Endothelial cell of umbilical vein (primary cell): Measurements from ENCODE around the gene KHDC3L. TPM values are rescaled to one million over a fixed set of nuclear protein-coding genes. Genes with fewer than 3 reads are reported as not detected.

Experiments used
- BruUV-seq: library from RNA; stranded (reverse); fragments of 400-500 nt; replicated peaks from 2 replicates; lab custom pipeline; 2021; lab: Mats Ljungman, UMichigan
- CTCF ChIA-PET: fragments of 300-600, 350-600 bp; sonication (Branson Sonifier 250); formaldehyde crosslinking; loops from one replicate; lab custom pipeline; 2021; ENCODE audit warnings: antibody characterized with exemption, inconsistent platforms; lab: Charles Lee
- POLR2A ChIA-PET: fragments of 300-600, 350-600 bp; sonication (Branson Sonifier 250); formaldehyde crosslinking; loops from one replicate; lab custom pipeline; 2021; ENCODE audit warnings: antibody characterized with exemption, inconsistent platforms; lab: Charles Lee
- DNase-seq: peaks from one replicate; pipeline ENCODE4 v3.0.0-alpha.2; 2011; ENCODE audit warnings: low read depth, low spot score
- FAIRE-seq: peaks from 2 replicates; lab custom pipeline; 2011; peaks lifted over from hg19 to GRCh38; lab: Jason Lieb, UNC
- H2AFZ ChIP-seq: 2 replicates; pipeline ENCODE4 v1.6.0; 2012; ENCODE audit warnings: low read depth, low read length, control low read depth, inconsistent platforms
- H3K27ac ChIP-seq: 2 replicates; pipeline ENCODE4 v1.5.1; 2011; ENCODE audit warnings: low read depth, mild to moderate bottlenecking, control low read depth, low read length, moderate library complexity; ENCODE audit not compliant: insufficient read depth
- H3K27me3 ChIP-seq, 2 experiments: 2 replicates each; pipeline versions ENCODE4 v1.6.0 to v1.6.1; 2011; ENCODE audit warnings: low read length in 2 of 2, mixed read lengths in 1 of 2; ENCODE audit not compliant: control insufficient read depth in 2 of 2, insufficient read depth in 2 of 2
- H3K36me3 ChIP-seq, 2 experiments: 2 replicates in 1 of 2; 3 replicates in 1 of 2; pipeline ENCODE4 v1.5.1; 2011; ENCODE audit warnings: low read length in 2 of 2, mild to moderate bottlenecking in 1 of 2, moderate library complexity in 1 of 2; ENCODE audit not compliant: control insufficient read depth in 2 of 2, insufficient read depth in 2 of 2; ENCODE audit errors: extremely low read depth in 1 of 2
- H3K4me1 ChIP-seq: 3 replicates; pipeline ENCODE4 v1.5.1; 2011; ENCODE audit warnings: mild to moderate bottlenecking, low read length; ENCODE audit not compliant: control insufficient read depth, insufficient read depth; ENCODE audit errors: extremely low read depth
- H3K4me2 ChIP-seq: 2 replicates; pipeline ENCODE4 v1.6.1; 2011; ENCODE audit warnings: low read length, control low read depth, mixed read lengths; ENCODE audit not compliant: insufficient read depth
- H3K4me3 ChIP-seq, 3 experiments: fragments of 200-600 bp in 1 of 3; sonication (generic), shearing (Covaris generic) in 1 of 3; replicated peaks in 1 of 3; 2 replicates each; pipeline ENCODE4 v1.5.1; 2011 to 2016; ENCODE audit warnings: control low read depth in 3 of 3, low read length in 3 of 3, mild to moderate bottlenecking in 2 of 3, inconsistent platforms in 1 of 3, low read depth in 1 of 3, moderate library complexity in 1 of 3; ENCODE audit not compliant: insufficient read depth in 1 of 3
- H3K79me2 ChIP-seq: 2 replicates; pipeline ENCODE4 v1.6.0; 2012; ENCODE audit warnings: low read length, inconsistent platforms; ENCODE audit not compliant: control insufficient read depth, insufficient read depth
- H3K9ac ChIP-seq: replicated peaks from 2 replicates; pipeline ENCODE3; 2011; ENCODE audit warnings: low read length, control low read depth; ENCODE audit not compliant: insufficient read depth; ENCODE audit errors: extremely low read depth
- H3K9me1 ChIP-seq: replicated peaks from 3 replicates; pipeline ENCODE4 v1.6.0; 2011; ENCODE audit warnings: mild to moderate bottlenecking, low read length; ENCODE audit not compliant: control insufficient read depth, insufficient read depth; ENCODE audit errors: extremely low read depth
- H3K9me3 ChIP-seq: replicated peaks from 2 replicates; pipeline ENCODE4 v1.5.1; 2012; ENCODE audit warnings: low read length, inconsistent platforms; ENCODE audit not compliant: control insufficient read depth, insufficient read depth
- H4K20me1 ChIP-seq: replicated peaks from 2 replicates; pipeline ENCODE3; 2011; ENCODE audit warnings: mild to moderate bottlenecking, low read length; ENCODE audit not compliant: control insufficient read depth, insufficient read depth; ENCODE audit errors: extremely low read depth
- EZH2 ChIP-seq: IDR thresholded peaks from 2 replicates; pipeline ENCODE4 v1.6.1; 2012; ENCODE audit warnings: borderline replicate concordance, low read depth, mild to moderate bottlenecking, moderate library complexity, low read length, inconsistent platforms; ENCODE audit not compliant: severe bottlenecking
- FOS ChIP-seq: IDR thresholded peaks from 2 replicates; pipeline ENCODE4 v1.6.1; 2011; ENCODE audit warnings: mild to moderate bottlenecking, low read length, moderate library complexity, borderline replicate concordance; ENCODE audit not compliant: insufficient read depth
- GATA2 ChIP-seq: IDR thresholded peaks from 2 replicates; pipeline ENCODE4 v1.7.0; 2011; ENCODE audit warnings: low read depth, mild to moderate bottlenecking, moderate library complexity, mixed read lengths, low read length; ENCODE audit not compliant: insufficient read length, insufficient read depth
- JUN ChIP-seq: IDR thresholded peaks from 2 replicates; pipeline ENCODE4 v1.6.1; 2011; ENCODE audit warnings: borderline replicate concordance, low read depth; ENCODE audit not compliant: insufficient read length, insufficient read depth
- MYC ChIP-seq: IDR thresholded peaks from one replicate; pipeline ENCODE4 v1.6.1; 2011; ENCODE audit warnings: mild to moderate bottlenecking, low read depth, low read length
- POLR2A ChIP-seq: IDR thresholded peaks from 2 replicates; pipeline ENCODE4 v1.6.1; 2012; ENCODE audit warnings: low read depth, mild to moderate bottlenecking, control low read depth, low read length
- POLR2AphosphoS5 ChIP-seq: IDR thresholded peaks from 2 replicates; pipeline ENCODE4 v1.6.1; 2012; ENCODE audit warnings: low read depth, mild to moderate bottlenecking, control low read depth, low read length, moderate library complexity; ENCODE audit not compliant: insufficient read depth
- dilution Hi-C: fragments of 300-500 bp; cut with MboI; formaldehyde crosslinking; loops from one replicate; pipeline ENCODE4 v1.15.0; 2019; ENCODE audit warnings: low sequenced_read_pairs; ENCODE audit not compliant: extremely low pct_ligation_motif_present
- intact Hi-C: fragments of 100-400 bp; cut with micrococcal nuclease; formaldehyde crosslinking; loops from one replicate; pipeline ENCODE4 v1.10.0; 2022
- polyA plus RNA-seq, 4 experiments: library from polyadenylated mRNA; depleted of rRNA in 3 of 4; stranded (reverse) in 3 of 4; unstranded in 1 of 4; fragments of >200 nt; gene quantifications; 2 replicates each; pipeline versions ENCODE4 v1.2.1 to v1.2.3, GENCODE V29; 2011 to 2012; ENCODE audit warnings: missing spikeins in 1 of 4
- total RNA-seq: library from RNA; stranded (reverse); gene quantifications from 2 replicates; pipeline ENCODE4 v1.2.3, GENCODE V29; 2021
- TF ChIP-seq, protein P1 (sequence below), 2 donors: IDR thresholded peaks; 1 replicate in 1 of 2; 2 replicates in 1 of 2; pipeline ENCODE4 v1.5.1; 2011; ENCODE audit warnings: low read length in 2 of 2, mild to moderate bottlenecking in 2 of 2, moderate library complexity in 2 of 2, control low read depth in 1 of 2, inconsistent platforms in 1 of 2, low read depth in 1 of 2; ENCODE audit not compliant: insufficient read depth in 1 of 2; ENCODE audit errors: extremely low read depth in 1 of 2
- TF ChIP-seq, protein P2 (sequence below): IDR thresholded peaks from 2 replicates; pipeline ENCODE4 v1.6.1; 2011; ENCODE audit not compliant: insufficient read depth, insufficient read length

KHDC3L gene
- total and polyA plus RNA-seq, 2 donors (not counting 3 experiments of a cell fraction or from before 2014, with no cell fraction given) = not detected

DNA sequence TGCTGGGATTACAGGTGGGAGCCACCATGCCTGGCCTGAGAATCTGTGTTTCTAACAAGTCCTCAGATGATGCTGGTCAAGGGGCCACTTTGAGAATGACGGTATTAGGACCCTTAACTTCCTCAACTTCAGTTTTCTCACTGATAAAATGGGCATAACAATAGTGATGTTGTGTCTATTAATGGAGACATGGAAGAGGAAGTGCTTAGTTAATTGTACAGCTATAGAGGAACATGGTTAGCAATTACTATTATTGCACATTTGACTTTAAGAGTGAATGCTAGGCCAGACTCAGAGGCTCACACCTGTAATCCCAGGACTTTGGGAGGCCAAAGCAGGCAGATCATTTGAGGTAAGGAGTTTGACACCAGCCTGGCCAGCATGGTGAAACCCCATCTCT lies 21.1 kb upstream of the KHDC3L start:
- no peak for DNase-seq
- CTCF ChIA-PET = no interaction called here
- Histone ChIP-seq H3K4me3 (no peak overlapping the region), H3K4me1 (no peaks in the 10 kb centered on the region), H3K9me1 (no peaks in the 10 kb centered on the region), H3K9me3 (no peaks in the 10 kb centered on the region), H3K9ac (no peak overlapping the region), H3K27ac (no peak overlapping the region), H3K4me2 (no peak overlapping the region), H3K79me2 (no peaks in the 10 kb centered on the region), H2AFZ (no peak overlapping the region), H3K36me3 (no peaks in the 10 kb centered on the region), H3K27me3 (peaks cover 0 to 2% of the 10 kb centered on the region in 2 experiments), H4K20me1 (no peaks in the 10 kb centered on the region)
- TF ChIP-seq POLR2AphosphoS5 (no peak), JUN (no peak), MYC (no peak), EZH2 (no peak), POLR2A (no peak), GATA2 (no peak), FOS (no peak)
- TF ChIP-seq, protein P1, sequence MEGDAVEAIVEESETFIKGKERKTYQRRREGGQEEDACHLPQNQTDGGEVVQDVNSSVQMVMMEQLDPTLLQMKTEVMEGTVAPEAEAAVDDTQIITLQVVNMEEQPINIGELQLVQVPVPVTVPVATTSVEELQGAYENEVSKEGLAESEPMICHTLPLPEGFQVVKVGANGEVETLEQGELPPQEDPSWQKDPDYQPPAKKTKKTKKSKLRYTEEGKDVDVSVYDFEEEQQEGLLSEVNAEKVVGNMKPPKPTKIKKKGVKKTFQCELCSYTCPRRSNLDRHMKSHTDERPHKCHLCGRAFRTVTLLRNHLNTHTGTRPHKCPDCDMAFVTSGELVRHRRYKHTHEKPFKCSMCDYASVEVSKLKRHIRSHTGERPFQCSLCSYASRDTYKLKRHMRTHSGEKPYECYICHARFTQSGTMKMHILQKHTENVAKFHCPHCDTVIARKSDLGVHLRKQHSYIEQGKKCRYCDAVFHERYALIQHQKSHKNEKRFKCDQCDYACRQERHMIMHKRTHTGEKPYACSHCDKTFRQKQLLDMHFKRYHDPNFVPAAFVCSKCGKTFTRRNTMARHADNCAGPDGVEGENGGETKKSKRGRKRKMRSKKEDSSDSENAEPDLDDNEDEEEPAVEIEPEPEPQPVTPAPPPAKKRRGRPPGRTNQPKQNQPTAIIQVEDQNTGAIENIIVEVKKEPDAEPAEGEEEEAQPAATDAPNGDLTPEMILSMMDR (IDR thresholded peaks at IDR 0.05; ENCODE audit: extremely low read depth in 1 of 2, insufficient read depth in 1 of 2, low read depth in 1 of 2, low read length in 2 of 2) = no peak
- TF ChIP-seq, protein P2, sequence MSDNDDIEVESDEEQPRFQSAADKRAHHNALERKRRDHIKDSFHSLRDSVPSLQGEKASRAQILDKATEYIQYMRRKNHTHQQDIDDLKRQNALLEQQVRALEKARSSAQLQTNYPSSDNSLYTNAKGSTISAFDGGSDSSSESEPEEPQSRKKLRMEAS = no peak
- FAIRE-seq = no peak
- BruUV-seq = no TSS peak
- POLR2A ChIA-PET = no interaction called here
- dilution Hi-C loops = no loop called here
- intact Hi-C loops = no loop called here
